Measurements from ENCODE around the gene APOBEC3B.

Gene APOBEC3B

DNA sequence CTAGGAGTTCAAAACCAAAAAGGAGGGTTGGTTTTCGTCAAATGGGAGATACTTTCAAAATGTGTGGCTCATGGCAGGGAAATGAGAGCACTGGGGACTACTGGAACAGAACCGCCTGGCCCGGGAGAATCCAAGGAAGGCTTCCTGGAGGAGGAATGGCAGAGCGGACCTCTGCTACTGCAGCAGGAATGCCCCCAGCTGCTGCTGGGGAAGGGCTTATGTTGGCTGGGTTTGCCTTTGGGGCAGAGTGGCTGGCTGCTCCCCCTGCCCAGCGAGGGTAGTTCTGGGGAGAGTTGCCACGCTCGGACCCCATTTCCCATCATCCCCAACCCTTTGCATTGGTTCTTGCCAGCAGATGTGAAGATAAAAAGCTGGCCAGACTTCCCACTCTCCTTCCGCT, 35.4 kb upstream of the APOBEC3B start:
- TF ChIP-seq, protein P1, sequence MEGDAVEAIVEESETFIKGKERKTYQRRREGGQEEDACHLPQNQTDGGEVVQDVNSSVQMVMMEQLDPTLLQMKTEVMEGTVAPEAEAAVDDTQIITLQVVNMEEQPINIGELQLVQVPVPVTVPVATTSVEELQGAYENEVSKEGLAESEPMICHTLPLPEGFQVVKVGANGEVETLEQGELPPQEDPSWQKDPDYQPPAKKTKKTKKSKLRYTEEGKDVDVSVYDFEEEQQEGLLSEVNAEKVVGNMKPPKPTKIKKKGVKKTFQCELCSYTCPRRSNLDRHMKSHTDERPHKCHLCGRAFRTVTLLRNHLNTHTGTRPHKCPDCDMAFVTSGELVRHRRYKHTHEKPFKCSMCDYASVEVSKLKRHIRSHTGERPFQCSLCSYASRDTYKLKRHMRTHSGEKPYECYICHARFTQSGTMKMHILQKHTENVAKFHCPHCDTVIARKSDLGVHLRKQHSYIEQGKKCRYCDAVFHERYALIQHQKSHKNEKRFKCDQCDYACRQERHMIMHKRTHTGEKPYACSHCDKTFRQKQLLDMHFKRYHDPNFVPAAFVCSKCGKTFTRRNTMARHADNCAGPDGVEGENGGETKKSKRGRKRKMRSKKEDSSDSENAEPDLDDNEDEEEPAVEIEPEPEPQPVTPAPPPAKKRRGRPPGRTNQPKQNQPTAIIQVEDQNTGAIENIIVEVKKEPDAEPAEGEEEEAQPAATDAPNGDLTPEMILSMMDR (IDR thresholded peaks at IDR 0.05; ENCODE audit: low read depth, low read length) = no peak
- no peak for DNase-seq (ENCODE audit: extremely low read depth, low read depth)

- TF ChIP-seq, protein P1 (IDR thresholded peaks at IDR 0.05; ENCODE audit: low read depth, low read length) = no peak
- no peak for DNase-seq (ENCODE audit: extremely low read depth, low read depth)
These were observed 34.6 kb upstream of the APOBEC3B start for GRCh38 chr22:38947321-38948140.

DNA sequence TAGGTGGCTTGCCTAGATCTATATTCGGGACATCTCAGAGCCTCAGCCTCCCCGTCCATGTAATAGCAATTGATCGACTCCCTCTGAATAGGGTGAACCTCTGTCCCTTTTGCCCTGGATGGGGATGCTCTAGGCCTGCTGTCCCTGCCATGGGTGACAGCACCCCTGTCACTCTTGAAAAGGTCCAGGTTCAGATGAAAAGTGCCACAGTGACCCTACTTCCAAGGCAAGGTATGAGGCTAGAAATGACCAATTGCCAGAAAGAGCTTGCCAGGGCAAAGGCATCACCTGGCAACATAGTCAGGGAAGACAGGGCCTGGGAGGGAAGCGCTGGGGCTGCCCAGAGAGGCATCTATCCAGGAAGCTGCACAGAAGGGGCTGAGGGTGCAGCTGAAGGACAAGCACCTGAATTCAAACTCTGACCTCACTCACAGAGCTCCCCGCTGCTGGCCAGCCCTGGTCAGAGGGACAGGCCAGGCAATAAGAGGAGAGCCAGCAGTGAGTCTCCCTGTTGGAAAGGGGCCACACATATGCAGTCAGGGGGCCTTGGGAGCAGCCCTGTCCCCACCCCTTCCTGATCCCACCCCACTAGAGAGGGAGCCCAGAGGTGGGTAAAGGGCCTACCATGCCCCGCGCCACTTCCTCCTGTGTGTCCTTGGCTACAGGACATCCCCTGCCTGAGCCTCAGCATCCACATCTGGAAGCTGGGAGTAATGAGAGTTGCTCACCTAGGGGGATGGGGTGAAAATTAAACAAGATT, 33.8 kb upstream of the APOBEC3B start:
- DNase-seq (ENCODE audit: extremely low read depth, low read depth) = no peak
- TF ChIP-seq, protein P1 (IDR thresholded peaks at IDR 0.05; ENCODE audit: low read depth, low read length) = no peak

DNA sequence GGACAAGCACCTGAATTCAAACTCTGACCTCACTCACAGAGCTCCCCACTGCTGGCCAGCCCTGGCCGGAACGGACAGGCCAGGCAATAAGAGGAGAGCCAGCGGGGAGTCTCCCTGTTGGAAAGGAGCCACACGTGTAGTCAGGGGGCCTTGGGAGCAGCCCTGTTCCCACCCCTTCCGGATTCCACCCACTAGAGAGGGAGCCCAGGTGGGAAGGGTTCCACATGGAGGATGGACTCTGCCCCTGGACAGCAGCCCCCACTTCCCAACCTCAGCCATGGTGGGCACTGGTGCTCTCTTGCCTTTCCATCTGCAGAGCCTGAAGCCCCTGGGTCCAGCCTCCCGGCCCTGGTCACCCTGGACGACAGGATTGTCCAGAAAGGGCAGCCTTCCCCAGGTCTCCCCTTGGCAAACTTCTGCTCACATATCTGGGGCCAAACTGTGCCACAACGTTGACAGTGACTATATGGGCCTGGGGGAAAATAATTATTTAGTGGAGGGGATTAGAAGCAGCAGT, 32.2 kb upstream of the APOBEC3B start:
- TF ChIP-seq, protein P1 (IDR thresholded peaks at IDR 0.05; ENCODE audit: low read depth, low read length) = no peak
- DNase-seq (ENCODE audit: extremely low read depth, low read depth) = no peak

- DNase-seq (ENCODE audit: extremely low read depth, low read depth) = no peak
- TF ChIP-seq, protein P1 (IDR thresholded peaks at IDR 0.05; ENCODE audit: low read depth, low read length) = no peak
These were observed 31.4 kb upstream of the APOBEC3B start for GRCh38 chr22:38950527-38951295.

GRCh38 chr22:38951734-38952133, 30.4 kb upstream of the APOBEC3B start:
- no peak for DNase-seq (ENCODE audit: extremely low read depth, low read depth)
- TF ChIP-seq, protein P1 (IDR thresholded peaks at IDR 0.05; ENCODE audit: low read depth, low read length) = no peak

Data from AG09319 (cell line).